ENCODE results near the gene ZNF500. TPM values are rescaled to one million over a fixed set of nuclear protein-coding genes. Genes with fewer than 3 reads are reported as not detected.

The ZNF500 gene
- total and polyA plus RNA-seq, 2 donors (not counting 1 experiment from before 2014, with no cell fraction given): 3.1 to 7.1 TPM

GRCh38 chr16:4803401-4803844 is 36.5 kb upstream of the ZNF500 start:
- peak overlapping the region in 3 of 4 experiments; percentile 72 to 79 (median 74) for H3K4me3 ChIP-seq (replicated peaks in 1 of 4; ENCODE audit: control extremely low read depth in 1 of 4, insufficient read depth in 1 of 4, low read depth in 3 of 4, low read length in 4 of 4)
- DNase-seq (ENCODE audit: low read depth in 2 of 2): peak in 1 of 2 donors; percentile 5

GRCh38 chr16:4802659-4803287 is 35.8 kb upstream of the ZNF500 start:
- TF ChIP-seq EZH2 (IDR thresholded peaks at IDR 0.05; ENCODE audit: low read length, missing control alignments): no peak
- peak in 1 of 2 donors; percentile 3 for TF ChIP-seq CTCF (conservative IDR thresholded peaks at IDR 0.05 in 1 of 2, IDR thresholded peaks at IDR 0.05 in 1 of 2; ENCODE audit: low read depth in 1 of 2, low read length in 2 of 2)

More at GRCh38 chr16:4803401-4803844, 36.5 kb upstream of the ZNF500 start:
- H3K27me3 ChIP-seq (ENCODE audit: control insufficient read depth, insufficient read depth, low read length): no peaks in the 10 kb centered on the region
- H3K9ac ChIP-seq (ENCODE audit: insufficient read depth, low read length): no peak overlapping the region
- no peaks in the 10 kb centered on the region for H3K9me3 ChIP-seq (ENCODE audit: control insufficient read depth, insufficient read depth, low read depth, low read length)
- H4K20me1 ChIP-seq (ENCODE audit: control insufficient read depth, extremely low read depth, insufficient read depth, low read length): no peaks in the 10 kb centered on the region
- H3K36me3 ChIP-seq (ENCODE audit: control insufficient read depth, insufficient read depth, low read length): peaks cover 9% of the 10 kb centered on the region
- H3K4me2 ChIP-seq (ENCODE audit: extremely low read depth, insufficient read depth, low read length): peak overlapping the region; percentile 98
- no peak for TF ChIP-seq CTCF (conservative IDR thresholded peaks at IDR 0.05 in 1 of 2, IDR thresholded peaks at IDR 0.05 in 1 of 2; ENCODE audit: low read depth in 1 of 2, low read length in 2 of 2)
- TF ChIP-seq EZH2 (IDR thresholded peaks at IDR 0.05; ENCODE audit: low read length, missing control alignments): no peak
- H2AFZ ChIP-seq (ENCODE audit: low read length): no peak overlapping the region
- no peaks in the 10 kb centered on the region for H3K79me2 ChIP-seq (ENCODE audit: control insufficient read depth, insufficient read depth, low read length)
- H3K4me1 ChIP-seq (ENCODE audit: control insufficient read depth, extremely low read depth, insufficient read depth, low read length): peaks cover 2% of the 10 kb centered on the region
- H3K27ac ChIP-seq (ENCODE audit: insufficient read depth, low read length): no peak overlapping the region

GRCh38 chr16:4801962-4802658 is 35.1 kb upstream of the ZNF500 start, which contains the start of gene ROGDI:
TSS of gene ROGDI (minus strand) at chr16:4802633. CDS start at chr16:4802571, 62 bp downstream.
- H3K9me3 ChIP-seq (ENCODE audit: control insufficient read depth, insufficient read depth, low read depth, low read length): no peaks in the 10 kb centered on the region
- H3K4me3 ChIP-seq (replicated peaks in 1 of 4; ENCODE audit: control extremely low read depth in 1 of 4, insufficient read depth in 1 of 4, low read depth in 3 of 4, low read length in 4 of 4): peak within 1 kb of the TSS; percentile 72 to 79 (median 75)
- H3K27ac ChIP-seq (ENCODE audit: insufficient read depth, low read length): no peak within 1 kb of the TSS
- H3K9ac ChIP-seq (ENCODE audit: insufficient read depth, low read length): peak within 1 kb of the TSS; percentile 53
- peak within 1 kb of the TSS; percentile 91 for H2AFZ ChIP-seq (ENCODE audit: low read length)
- H3K27me3 ChIP-seq (ENCODE audit: control insufficient read depth, insufficient read depth, low read length): no peaks in the 10 kb centered on the region
- peak; percentile 11 to 61 for DNase-seq (ENCODE audit: low read depth in 2 of 2)
- no peaks in the 10 kb centered on the region for H4K20me1 ChIP-seq (ENCODE audit: control insufficient read depth, extremely low read depth, insufficient read depth, low read length)
- H3K36me3 ChIP-seq (ENCODE audit: control insufficient read depth, insufficient read depth, low read length): peaks cover 6% of the 10 kb centered on the region
- H3K4me2 ChIP-seq (ENCODE audit: extremely low read depth, insufficient read depth, low read length): peak within 1 kb of the TSS; percentile 98
- no peaks in the 10 kb centered on the region for H3K79me2 ChIP-seq (ENCODE audit: control insufficient read depth, insufficient read depth, low read length)
- TF ChIP-seq EZH2 (IDR thresholded peaks at IDR 0.05; ENCODE audit: low read length, missing control alignments): no peak
- no peak for TF ChIP-seq CTCF (conservative IDR thresholded peaks at IDR 0.05 in 1 of 2, IDR thresholded peaks at IDR 0.05 in 1 of 2; ENCODE audit: low read depth in 1 of 2, low read length in 2 of 2)
- peaks cover 2% of the 10 kb centered on the region for H3K4me1 ChIP-seq (ENCODE audit: control insufficient read depth, extremely low read depth, insufficient read depth, low read length)

More at GRCh38 chr16:4802659-4803287, 35.8 kb upstream of the ZNF500 start:
- Histone ChIP-seq H4K20me1 (ENCODE audit: control insufficient read depth, extremely low read depth, insufficient read depth, low read length) (no peaks in the 10 kb centered on the region), H3K9ac (ENCODE audit: insufficient read depth, low read length) (peak overlapping the region; percentile 53), H3K4me2 (ENCODE audit: extremely low read depth, insufficient read depth, low read length) (peak overlapping the region; percentile 98), H3K27me3 (ENCODE audit: control insufficient read depth, insufficient read depth, low read length) (no peaks in the 10 kb centered on the region), H3K36me3 (ENCODE audit: control insufficient read depth, insufficient read depth, low read length) (peaks cover 9% of the 10 kb centered on the region), H3K27ac (ENCODE audit: insufficient read depth, low read length) (no peak overlapping the region), H3K79me2 (ENCODE audit: control insufficient read depth, insufficient read depth, low read length) (no peaks in the 10 kb centered on the region), H3K4me1 (ENCODE audit: control insufficient read depth, extremely low read depth, insufficient read depth, low read length) (peaks cover 2% of the 10 kb centered on the region), H3K9me3 (ENCODE audit: control insufficient read depth, insufficient read depth, low read depth, low read length) (no peaks in the 10 kb centered on the region), H2AFZ (ENCODE audit: low read length) (peak overlapping the region; percentile 91), H3K4me3 (replicated peaks in 1 of 4; ENCODE audit: control extremely low read depth in 1 of 4, insufficient read depth in 1 of 4, low read depth in 3 of 4, low read length in 4 of 4) (peak overlapping the region; percentile 72 to 79 (median 75))
- peak; percentile 88 to 91 for DNase-seq (ENCODE audit: low read depth in 2 of 2)
